Testis (tissue), 3 donors: ENCODE results near the gene CNTN5. TPM values are rescaled to one million over a fixed set of nuclear protein-coding genes. Genes with fewer than 3 reads are reported as not detected.

Source experiments
- DNase-seq: peaks from one replicate; pipeline ENCODE4 v3.0.0-alpha.2; 2019
- H3K27ac ChIP-seq, 2 donors: fragments of 200-600 bp; sonication (generic); one replicate each; pipeline ENCODE4 v1.5.1; 2019
- H3K27me3 ChIP-seq: fragments of 200-600 bp; sonication (generic); one replicate; pipeline ENCODE4 v1.5.1; 2019
- H3K36me3 ChIP-seq: fragments of 200-600 bp; sonication (generic); one replicate; pipeline ENCODE4 v1.5.1; 2017; ENCODE audit warnings: low read depth; ENCODE audit errors: missing control alignments
- H3K4me1 ChIP-seq: fragments of 200-600 bp; sonication (generic); one replicate; pipeline ENCODE4 v1.5.1; 2019
- H3K4me3 ChIP-seq, 2 donors: fragments of 200-600 bp; sonication (generic); one replicate each; pipeline ENCODE4 v1.5.1; 2017 to 2019
- H3K9me3 ChIP-seq: fragments of 200-600 bp; sonication (generic); one replicate; pipeline ENCODE4 v1.5.1; 2017
- POLR2A ChIP-seq: fragments of 450-650 bp; IDR thresholded peaks from one replicate; pipeline ENCODE4 v1.6.1; 2017; ENCODE audit warnings: antibody characterized with exemption, mild to moderate bottlenecking, moderate library complexity
- WGBS, 2 donors: methylation state at CpG; one replicate each; pipeline ENCODE4 v1.1.5; 2018; 5-methylcytosine and 5-hydroxymethylcytosine counted together
- intact Hi-C: fragments of 100-400 bp; cut with DNase I; formaldehyde crosslinking; loops from one replicate; pipeline ENCODE4 v1.15.1; 2023; ENCODE audit warnings: low total_unique reads
- polyA plus RNA-seq: library from polyadenylated mRNA; stranded (reverse); fragments of 350-450 nt; fragmentation: Illumina TruSeq; extraction: RNeasy Lipid Tissue Mini Kit (QIAGEN cat#74804); gene quantifications from one replicate; pipeline ENCODE4 v1.2.3, GENCODE V29; 2014; ENCODE audit warnings: low read depth, low replicate concordance; ENCODE audit not compliant: insufficient read depth
- total RNA-seq, 2 donors: library from RNA; depleted of rRNA; stranded (reverse); fragments of >200 nt; gene quantifications; one replicate each; pipeline ENCODE4 v1.2.3, GENCODE V29; 2016
- TF ChIP-seq, protein P1 (sequence below), 3 experiments: fragments of 450-650 bp in 2 of 3; fragments of 200-600 bp in 1 of 3; sonication (generic) in 1 of 3; IDR thresholded peaks; one replicate each; pipeline ENCODE4 v1.5.1; 2016 to 2019; ENCODE audit warnings: antibody characterized with exemption in 3 of 3, mild to moderate bottlenecking in 2 of 3, moderate library complexity in 1 of 3

CNTN5 gene
- total and polyA plus RNA-seq, 3 donors from 2014 or later: 0.55 to 0.99 (median 0.78) TPM

DNA sequence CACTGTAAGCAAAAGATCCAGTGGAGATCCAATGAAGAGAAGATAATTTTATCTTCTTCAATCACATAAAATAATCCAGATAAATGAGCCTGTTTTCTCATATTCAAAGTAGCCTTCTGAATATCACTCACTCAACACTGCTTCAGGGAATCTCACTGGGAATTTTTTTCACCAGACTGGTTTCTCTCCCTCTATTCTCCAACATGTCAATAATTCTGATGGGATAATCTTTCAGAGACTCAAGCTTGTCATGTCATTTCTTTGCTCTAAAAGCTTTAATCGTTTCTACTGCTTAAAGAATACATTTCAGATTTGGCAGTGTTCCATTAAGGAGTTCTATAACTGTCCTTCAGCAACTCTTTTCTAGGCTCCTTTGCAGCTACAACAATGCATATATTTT, 16.3 kb downstream of the CNTN5 start:
- no peak for DNase-seq
- Histone ChIP-seq H3K27ac (no peak overlapping the region), H3K4me3 (no peak overlapping the region), H3K9me3 (no peaks in the 10 kb centered on the region), H3K36me3 (no peaks in the 10 kb centered on the region), H3K4me1 (no peaks in the 10 kb centered on the region), H3K27me3 (no peaks in the 10 kb centered on the region)
- 76 to 90% methylated on average over 1 of the region's 1 CpG for WGBS, 2 donors
- intact Hi-C loops: no loop called here
- no peak for TF ChIP-seq POLR2A
- TF ChIP-seq, protein P1, sequence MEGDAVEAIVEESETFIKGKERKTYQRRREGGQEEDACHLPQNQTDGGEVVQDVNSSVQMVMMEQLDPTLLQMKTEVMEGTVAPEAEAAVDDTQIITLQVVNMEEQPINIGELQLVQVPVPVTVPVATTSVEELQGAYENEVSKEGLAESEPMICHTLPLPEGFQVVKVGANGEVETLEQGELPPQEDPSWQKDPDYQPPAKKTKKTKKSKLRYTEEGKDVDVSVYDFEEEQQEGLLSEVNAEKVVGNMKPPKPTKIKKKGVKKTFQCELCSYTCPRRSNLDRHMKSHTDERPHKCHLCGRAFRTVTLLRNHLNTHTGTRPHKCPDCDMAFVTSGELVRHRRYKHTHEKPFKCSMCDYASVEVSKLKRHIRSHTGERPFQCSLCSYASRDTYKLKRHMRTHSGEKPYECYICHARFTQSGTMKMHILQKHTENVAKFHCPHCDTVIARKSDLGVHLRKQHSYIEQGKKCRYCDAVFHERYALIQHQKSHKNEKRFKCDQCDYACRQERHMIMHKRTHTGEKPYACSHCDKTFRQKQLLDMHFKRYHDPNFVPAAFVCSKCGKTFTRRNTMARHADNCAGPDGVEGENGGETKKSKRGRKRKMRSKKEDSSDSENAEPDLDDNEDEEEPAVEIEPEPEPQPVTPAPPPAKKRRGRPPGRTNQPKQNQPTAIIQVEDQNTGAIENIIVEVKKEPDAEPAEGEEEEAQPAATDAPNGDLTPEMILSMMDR (IDR thresholded peaks at IDR 0.05): no peak

DNA sequence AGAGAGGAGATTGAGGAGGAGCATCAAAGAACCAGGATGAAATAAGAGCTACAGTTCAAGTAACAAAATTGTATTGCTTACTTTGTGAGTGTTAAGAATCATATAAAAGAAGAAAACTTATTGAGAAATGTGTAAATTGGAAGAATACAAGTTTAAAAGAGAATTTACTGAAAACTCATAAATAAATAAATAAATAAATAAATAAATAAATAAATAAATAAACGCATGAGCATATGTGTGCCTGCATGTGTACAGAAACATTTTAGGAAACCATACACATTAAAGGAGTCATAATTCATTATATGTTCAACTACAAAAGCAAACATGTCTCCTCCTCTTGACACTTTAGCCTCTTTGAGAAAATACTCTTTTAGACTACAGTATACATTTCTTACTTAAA, 42.6 kb downstream of the CNTN5 start:
- intact Hi-C loops: no loop called here
- no peak for TF ChIP-seq POLR2A
- TF ChIP-seq, protein P1 (IDR thresholded peaks at IDR 0.05): no peak
- H3K4me3 ChIP-seq: no peak overlapping the region
- WGBS, 2 donors: 95% methylated on average over 1 of the region's 1 CpG
- DNase-seq: no peak
- no peaks in the 10 kb centered on the region for H3K36me3 ChIP-seq
- H3K9me3 ChIP-seq: no peaks in the 10 kb centered on the region
- H3K4me1 ChIP-seq: no peaks in the 10 kb centered on the region
- H3K27ac ChIP-seq: no peak overlapping the region
- H3K27me3 ChIP-seq: no peaks in the 10 kb centered on the region

DNA sequence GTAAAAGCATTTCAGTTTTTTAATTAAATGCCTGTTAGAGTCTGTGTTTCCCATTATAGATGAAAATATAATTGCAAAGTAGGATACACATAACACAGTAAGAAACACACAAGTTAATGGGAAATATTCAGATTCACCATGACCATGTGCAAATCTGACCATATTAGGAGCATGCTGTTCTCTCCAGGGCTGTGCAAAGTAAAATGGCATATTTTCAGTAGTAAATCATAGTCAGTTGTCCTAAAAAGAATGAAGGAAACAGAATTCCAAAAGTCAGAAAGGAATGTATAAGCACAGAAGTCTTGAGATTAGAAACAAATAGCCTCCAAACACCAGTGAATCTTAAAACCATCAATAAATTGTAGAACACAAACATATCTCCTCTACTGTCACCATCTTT, 44.4 kb downstream of the CNTN5 start:
- intact Hi-C loops: no loop called here
- Histone ChIP-seq H3K4me1 (no peaks in the 10 kb centered on the region), H3K9me3 (no peaks in the 10 kb centered on the region), H3K27ac (no peak overlapping the region), H3K27me3 (no peaks in the 10 kb centered on the region), H3K4me3 (no peak overlapping the region), H3K36me3 (no peaks in the 10 kb centered on the region)
- TF ChIP-seq, protein P1 (IDR thresholded peaks at IDR 0.05): no peak
- no peak for TF ChIP-seq POLR2A
- DNase-seq: no peak

DNA sequence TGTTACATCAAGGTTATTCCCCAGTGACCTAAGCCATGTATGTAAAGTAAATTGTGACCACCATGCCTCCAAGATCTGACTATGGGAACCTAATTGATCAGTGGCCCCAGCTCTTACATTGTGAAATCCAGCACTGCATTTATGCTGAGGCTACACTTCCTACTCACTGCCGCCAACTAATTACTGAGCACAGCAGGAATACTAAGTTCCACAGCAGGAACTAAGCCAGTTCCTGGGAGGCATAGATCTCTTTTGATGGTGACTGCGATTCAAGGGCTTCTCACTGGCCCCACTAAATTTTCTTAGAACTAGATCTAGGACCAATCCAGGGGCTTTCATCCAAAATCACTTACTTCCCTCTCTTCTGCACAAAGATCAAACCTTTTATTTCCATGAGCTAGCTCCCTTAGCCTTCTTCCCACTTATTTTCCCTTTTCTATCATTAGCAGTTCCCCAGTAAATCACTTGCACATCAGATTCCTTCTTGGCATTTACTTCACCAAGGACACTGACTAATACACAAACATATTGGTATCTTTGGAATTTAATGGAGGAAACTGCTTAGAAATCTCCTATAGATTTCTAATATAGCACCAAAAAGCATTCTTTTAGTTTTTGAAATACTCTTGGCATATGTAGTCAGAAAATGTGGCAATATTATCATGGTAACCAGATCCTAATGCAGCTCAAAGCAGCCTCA, 46.0 kb downstream of the CNTN5 start:
- WGBS, 2 donors: 85 to 86% methylated on average over 2 of the region's 2 CpGs
- Histone ChIP-seq H3K4me3 (no peak overlapping the region), H3K27ac (no peak overlapping the region), H3K4me1 (peaks cover 6% of the 10 kb centered on the region), H3K36me3 (no peaks in the 10 kb centered on the region), H3K9me3 (no peaks in the 10 kb centered on the region), H3K27me3 (no peaks in the 10 kb centered on the region)
- intact Hi-C loops: no loop called here
- no peak for DNase-seq
- TF ChIP-seq, protein P1 (IDR thresholded peaks at IDR 0.05): no peak
- TF ChIP-seq POLR2A: no peak

DNA sequence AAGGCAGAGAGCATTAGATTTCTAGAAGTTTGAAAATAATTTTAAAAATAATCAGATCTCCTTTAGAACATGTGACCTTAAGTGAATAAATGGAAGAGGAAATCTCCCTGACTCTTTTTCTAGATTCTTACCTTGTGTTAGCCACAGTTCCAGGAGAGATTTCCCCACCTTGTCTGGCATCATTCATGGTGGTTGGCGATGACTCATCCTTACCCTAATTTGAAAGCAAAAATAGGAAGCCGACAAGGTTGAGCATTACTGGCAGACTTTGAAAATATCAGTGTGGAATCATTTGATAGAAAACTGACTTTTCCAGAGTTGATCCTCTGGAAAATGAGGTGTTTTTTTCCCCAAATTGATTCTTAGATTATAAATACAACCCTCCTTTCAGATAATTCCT, 48.1 kb downstream of the CNTN5 start:
- 76 to 89% methylated on average over 2 of the region's 2 CpGs for WGBS, 2 donors
- intact Hi-C loops: no loop called here

More for the DNA sequence above, 48.1 kb downstream of the CNTN5 start:
- H3K27ac ChIP-seq: no peak overlapping the region
- no peaks in the 10 kb centered on the region for H3K9me3 ChIP-seq
- no peak for DNase-seq
- no peaks in the 10 kb centered on the region for H3K27me3 ChIP-seq
- peaks cover 6% of the 10 kb centered on the region for H3K4me1 ChIP-seq
- H3K36me3 ChIP-seq: no peaks in the 10 kb centered on the region
- H3K4me3 ChIP-seq: no peak overlapping the region
- TF ChIP-seq, protein P1 (IDR thresholded peaks at IDR 0.05): no peak
- no peak for TF ChIP-seq POLR2A
